ENCODE results near the gene KIAA0825.

GRCh38 chr5:94360382-94361130, 257.8 kb downstream of the KIAA0825 start:
- TF ChIP-seq, protein P1, sequence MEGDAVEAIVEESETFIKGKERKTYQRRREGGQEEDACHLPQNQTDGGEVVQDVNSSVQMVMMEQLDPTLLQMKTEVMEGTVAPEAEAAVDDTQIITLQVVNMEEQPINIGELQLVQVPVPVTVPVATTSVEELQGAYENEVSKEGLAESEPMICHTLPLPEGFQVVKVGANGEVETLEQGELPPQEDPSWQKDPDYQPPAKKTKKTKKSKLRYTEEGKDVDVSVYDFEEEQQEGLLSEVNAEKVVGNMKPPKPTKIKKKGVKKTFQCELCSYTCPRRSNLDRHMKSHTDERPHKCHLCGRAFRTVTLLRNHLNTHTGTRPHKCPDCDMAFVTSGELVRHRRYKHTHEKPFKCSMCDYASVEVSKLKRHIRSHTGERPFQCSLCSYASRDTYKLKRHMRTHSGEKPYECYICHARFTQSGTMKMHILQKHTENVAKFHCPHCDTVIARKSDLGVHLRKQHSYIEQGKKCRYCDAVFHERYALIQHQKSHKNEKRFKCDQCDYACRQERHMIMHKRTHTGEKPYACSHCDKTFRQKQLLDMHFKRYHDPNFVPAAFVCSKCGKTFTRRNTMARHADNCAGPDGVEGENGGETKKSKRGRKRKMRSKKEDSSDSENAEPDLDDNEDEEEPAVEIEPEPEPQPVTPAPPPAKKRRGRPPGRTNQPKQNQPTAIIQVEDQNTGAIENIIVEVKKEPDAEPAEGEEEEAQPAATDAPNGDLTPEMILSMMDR (IDR thresholded peaks at IDR 0.05), result no peak
- TF ChIP-seq POLR2A (IDR thresholded peaks at IDR 0.05), result no peak

All from esophagus squamous epithelium (tissue), 4 donors.